ENCODE measurements around the gene MRPL20. TPM values are rescaled to one million over a fixed set of nuclear protein-coding genes. Genes with fewer than 3 reads are reported as not detected.
A peak's percentile ranks its signal among the peaks of the same experiment; 100 is the strongest.

MRPL20 gene
- total RNA-seq, 4 donors from 2014 or later: 123 to 199 (median 160) TPM

- DNase-seq: no peak
- TF ChIP-seq CTCF (IDR thresholded peaks at IDR 0.05): no peak
- 83 to 97% methylated on average over 5 to 8 of the region's 8 CpGs for WGBS, 2 donors
- Histone ChIP-seq H3K27ac (no peak overlapping the region), H3K4me3 (replicated peaks in 1 of 3) (no peak overlapping the region), H3K36me3 (peaks cover 7% of the 10 kb centered on the region in 2 donors), H3K4me1 (no peaks in the 10 kb centered on the region), H3K9me3 (no peaks in the 10 kb centered on the region), H3K27me3 (no peaks in the 10 kb centered on the region)
- intact Hi-C loops (cut with DNase I): no loop called here
Measured at GRCh38 chr1:1381294-1381693, 25.8 kb downstream of the MRPL20 start.

- TF ChIP-seq CTCF (IDR thresholded peaks at IDR 0.05) (no peak), POLR2A (IDR thresholded peaks at IDR 0.05) (no peak)
Measured at GRCh38 chr1:1380860-1381259, 26.2 kb downstream of the MRPL20 start.

DNA sequence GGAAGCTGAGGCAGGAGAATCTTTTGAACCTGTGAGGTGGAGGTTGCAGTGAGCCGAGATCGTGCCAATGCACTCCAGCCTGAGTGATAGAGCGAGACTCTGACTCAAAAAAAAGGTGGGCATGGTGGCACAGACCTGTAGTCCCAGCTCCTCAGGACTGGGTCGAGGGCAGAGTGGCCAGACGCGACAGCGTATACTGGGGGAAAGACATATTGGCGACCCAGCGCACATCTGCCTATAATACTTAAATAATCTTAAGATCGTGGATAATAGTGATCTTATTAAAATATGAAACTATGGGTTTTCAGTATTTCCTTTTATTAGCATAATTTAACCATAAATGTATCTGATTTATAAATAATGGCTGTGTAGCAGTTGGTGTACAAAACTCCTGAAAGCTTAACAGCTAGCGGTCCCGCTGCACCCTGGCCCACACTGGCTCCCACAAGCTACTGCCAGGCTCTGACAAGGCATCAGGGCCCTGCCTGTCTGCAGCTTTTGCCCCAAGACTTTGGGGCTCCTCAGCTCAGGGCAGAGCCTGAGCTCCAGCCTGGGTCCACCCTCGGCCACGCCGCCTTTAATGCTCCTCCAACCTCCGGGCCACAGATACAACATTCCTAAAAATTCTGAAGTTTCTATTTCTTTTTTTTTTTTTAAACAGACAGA, 29.4 kb downstream of the MRPL20 start:
- H3K27ac ChIP-seq: no peak overlapping the region
- TF ChIP-seq POLR2A (IDR thresholded peaks at IDR 0.05): no peak
- intact Hi-C loops (cut with DNase I): loop anchor here (10.0 kb wide), 1 partner anchor 263 kb away; the partner anchor contains the start of gene C1orf159
- peaks cover 13 to 14% of the 10 kb centered on the region in 2 donors for H3K4me1 ChIP-seq
- no peak overlapping the region for H3K4me3 ChIP-seq (replicated peaks in 1 of 3)
- no peaks in the 10 kb centered on the region for H3K27me3 ChIP-seq
- no peaks in the 10 kb centered on the region for H3K9me3 ChIP-seq
- 94 to 95% methylated on average over 16 of the region's 16 CpGs for WGBS, 2 donors
- H3K36me3 ChIP-seq: peaks cover 0 to 4% of the 10 kb centered on the region in 2 donors
- DNase-seq: no peak

More at GRCh38 chr1:1380860-1381259, 26.2 kb downstream of the MRPL20 start:
- Histone ChIP-seq H3K36me3 (peaks cover 2 to 3% of the 10 kb centered on the region in 2 donors), H3K27ac (no peak overlapping the region), H3K27me3 (no peaks in the 10 kb centered on the region), H3K4me3 (replicated peaks in 1 of 3) (no peak overlapping the region), H3K9me3 (no peaks in the 10 kb centered on the region), H3K4me1 (peaks cover 0 to 3% of the 10 kb centered on the region in 2 donors)
- DNase-seq: no peak
- intact Hi-C loops (cut with DNase I): no loop called here
- 91 to 97% methylated on average over 7 to 9 of the region's 16 CpGs for WGBS, 2 donors

DNA sequence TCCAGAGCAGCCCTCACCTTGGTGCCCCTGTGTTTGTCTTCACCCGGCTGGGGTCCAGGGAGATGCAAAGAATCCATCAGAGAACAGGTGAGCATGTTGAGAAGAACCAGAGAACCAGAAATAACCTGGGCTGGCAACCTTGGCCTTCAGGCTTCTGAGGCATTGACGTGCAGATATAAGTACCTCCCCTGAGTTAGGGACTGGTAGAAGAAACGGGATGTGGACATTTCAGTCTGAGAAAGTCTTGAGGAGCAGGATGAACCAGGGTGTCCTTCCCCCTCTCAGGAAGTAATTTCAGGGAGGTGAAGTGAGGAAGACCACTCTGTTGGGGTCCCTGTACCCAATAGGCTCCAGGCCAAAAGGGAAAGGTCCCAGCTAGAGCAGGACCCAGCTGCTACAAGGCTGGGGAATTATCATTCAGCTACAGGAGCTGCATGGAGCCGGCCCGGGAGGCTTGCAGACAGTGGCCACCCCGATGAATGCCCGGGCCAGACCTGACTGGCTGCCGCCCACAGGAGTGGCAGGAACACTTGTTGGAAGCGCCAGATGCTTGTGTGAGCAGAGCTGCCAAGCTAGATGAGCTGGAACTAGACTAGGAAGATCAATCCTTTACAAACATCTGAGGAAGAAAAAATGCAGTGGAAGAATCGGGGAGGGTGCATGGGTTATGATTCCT, 30.4 kb downstream of the MRPL20 start:
- Histone ChIP-seq H3K27ac (no peak overlapping the region), H3K9me3 (no peaks in the 10 kb centered on the region), H3K27me3 (no peaks in the 10 kb centered on the region), H3K4me3 (replicated peaks in 1 of 3) (no peak overlapping the region), H3K36me3 (peaks cover 0 to 4% of the 10 kb centered on the region in 2 donors), H3K4me1 (peaks cover 21 to 23% of the 10 kb centered on the region in 2 donors)
- no peak for TF ChIP-seq POLR2A (IDR thresholded peaks at IDR 0.05)
- no peak for TF ChIP-seq CTCF (IDR thresholded peaks at IDR 0.05)
- no peak for DNase-seq
- 90 to 91% methylated on average over 10 of the region's 10 CpGs for WGBS, 2 donors
- intact Hi-C loops (cut with DNase I): loop anchor here (10.0 kb wide), 1 partner anchor 262 kb away; the partner anchor contains the start of gene C1orf159

DNA sequence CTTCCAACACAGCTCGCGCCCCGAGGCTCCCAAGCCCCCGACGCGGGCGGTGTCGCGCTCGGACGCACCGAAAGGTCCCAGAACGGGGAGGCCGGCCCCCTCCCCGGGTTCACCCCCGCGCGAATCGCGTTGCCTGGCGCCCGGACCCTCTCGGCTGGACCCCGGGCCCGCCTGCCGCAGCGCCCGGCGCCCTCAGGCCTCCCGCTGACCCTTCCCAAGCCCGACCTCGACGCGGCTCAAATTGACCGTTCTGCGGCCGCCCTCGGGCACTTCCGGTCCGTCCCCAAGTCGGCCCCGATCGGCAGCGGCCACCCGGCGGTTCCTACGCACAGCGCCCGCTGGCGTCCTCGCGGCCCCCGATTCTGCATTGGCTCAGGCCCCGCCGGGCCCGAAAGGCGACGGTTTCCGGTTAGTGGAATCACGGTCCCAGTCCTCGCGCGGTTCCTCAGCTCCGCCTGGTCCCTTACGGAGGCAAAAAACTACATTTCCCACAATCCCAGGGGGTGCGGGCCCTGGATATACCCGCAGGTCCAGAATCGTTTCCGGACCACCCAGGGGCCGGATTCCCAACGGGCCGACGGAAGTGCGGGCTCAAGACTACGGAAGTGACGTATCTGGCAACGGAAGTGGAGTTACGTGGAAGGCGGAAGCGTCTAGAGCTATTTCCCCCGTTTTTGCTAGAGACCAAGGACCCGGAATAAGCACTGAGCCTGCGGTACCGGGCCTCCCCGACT, 32.0 kb downstream of the MRPL20 start, which contains the start of gene AURKAIP1:
TSS of gene AURKAIP1 (minus strand) at position 279 of the 734 bp plus-strand sequence. CDS start 451 bp downstream, outside the sequence.
- peak within 1 kb of the TSS; percentile 90 to 98 (median 98) for H3K4me3 ChIP-seq (replicated peaks in 1 of 3)
- peaks cover 0 to 4% of the 10 kb centered on the region in 2 donors for H3K36me3 ChIP-seq
- peak within 1 kb of the TSS; percentile 81 to 98 (median 82) for H3K27ac ChIP-seq
- H3K27me3 ChIP-seq: no peaks in the 10 kb centered on the region
- H3K9me3 ChIP-seq: no peaks in the 10 kb centered on the region
- WGBS, 2 donors: 0 to 1% methylated on average over 15 to 17 of the region's 85 CpGs
- TF ChIP-seq CTCF (IDR thresholded peaks at IDR 0.05) (peak in 4 of 6 experiments; percentile 23 to 49 (median 30)), POLR2A (IDR thresholded peaks at IDR 0.05) (peak in 1 of 2 donors; percentile 60)
- intact Hi-C loops (cut with DNase I): loop anchor here (10.0 kb wide), 1 partner anchor 260 kb away; the partner anchor contains the start of gene C1orf159
- DNase-seq: peak; percentile 98 to 99
- peaks cover 23 to 25% of the 10 kb centered on the region in 2 donors for H3K4me1 ChIP-seq

Data from thyroid gland (tissue), 4 donors.